Activated CD8-positive, alpha-beta memory T cell treated with anti-CD3 and anti-CD28 coated beads, Interleukin-2, amount 10 ng/mL, durations not matched to agents 7 days and 5 days (primary cell): ENCODE data around the gene POLR3B. TPM values are rescaled to one million over a fixed set of nuclear protein-coding genes. Genes with fewer than 3 reads are reported as not detected.
"Not testable (repeated sequence)": the region's sequence is repeated elsewhere in the genome, so short reads cannot be mapped to it uniquely, and the experiment has no call there.

ENCODE experiments used
- ATAC-seq: fragments of 150-1000 bp; cut with Tn5 transposase; one replicate; pipeline ENCODE4 v1.10.0; 2021; ENCODE audit warnings: moderate library complexity
- CTCF ChIA-PET: fragments of 350-600 bp; sonication (Branson Sonifier 250); formaldehyde crosslinking; loops from one replicate; lab custom pipeline; 2021; ENCODE audit warnings: antibody characterized with exemption; lab: Charles Lee
- DNase-seq: peaks from one replicate; pipeline ENCODE4 v3.0.0-alpha.2; 2020
- H3K27ac Mint-ChIP-seq: one replicate; pipeline ENCODE4 v1.8.0; 2021; ENCODE audit warnings: mild to moderate bottlenecking, mixed read lengths
- H3K27me3 Mint-ChIP-seq: one replicate; pipeline ENCODE4 v1.8.0; 2021; ENCODE audit warnings: mixed read lengths
- H3K36me3 Mint-ChIP-seq: one replicate; pipeline ENCODE4 v1.8.0; 2021; ENCODE audit warnings: mild to moderate bottlenecking, mixed read lengths
- H3K4me1 Mint-ChIP-seq: one replicate; pipeline ENCODE4 v1.8.0; 2021; ENCODE audit warnings: mixed read lengths
- H3K4me3 Mint-ChIP-seq: one replicate; pipeline ENCODE4 v1.8.0; 2021; ENCODE audit warnings: mild to moderate bottlenecking, moderate library complexity, mixed read lengths
- H3K9me3 Mint-ChIP-seq: one replicate; pipeline ENCODE4 v1.8.0; 2022; ENCODE audit warnings: low read depth, mixed read lengths
- total RNA-seq, 2 experiments: library from RNA; stranded (reverse); gene quantifications; one replicate each; pipeline ENCODE4 v1.2.3, GENCODE V29; 2021

POLR3B gene
- total RNA-seq, 2 experiments from 2014 or later = 3.7 to 6.3 TPM

DNA sequence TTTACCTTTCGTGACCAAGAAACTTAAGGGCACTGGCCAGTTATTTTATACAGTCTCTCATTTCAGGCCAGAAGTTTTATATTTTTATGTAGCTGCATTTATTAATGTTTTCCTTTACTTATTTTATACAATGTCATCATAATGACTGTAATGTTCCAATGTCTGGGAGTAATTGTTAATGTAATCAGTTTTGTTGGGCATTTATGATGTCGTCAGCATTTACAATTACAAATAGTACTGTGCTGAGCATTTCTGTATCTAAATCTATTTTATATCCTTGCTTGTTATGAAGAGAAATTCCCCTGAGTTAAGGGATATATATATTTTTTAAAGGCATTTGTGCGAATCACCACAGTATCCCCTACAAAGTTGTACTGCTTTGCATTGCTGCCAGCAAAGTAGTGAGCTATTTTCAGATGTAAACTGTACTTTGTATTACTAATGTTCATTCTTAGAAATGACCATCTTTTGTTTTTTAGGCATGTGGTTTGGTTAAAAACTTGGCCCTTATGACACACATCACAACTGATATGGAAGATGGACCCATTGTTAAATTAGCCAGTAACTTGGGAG is 74.4 kb downstream of the POLR3B start:
- Mint-ChIP-seq H3K9me3 (no peaks in the 10 kb centered on the region), H3K4me3 (no peak overlapping the region), H3K27me3 (no peaks in the 10 kb centered on the region), H3K36me3 (peaks cover 2% of the 10 kb centered on the region), H3K4me1 (no peaks in the 10 kb centered on the region), H3K27ac (no peak overlapping the region)
- DNase-seq (no peak), ATAC-seq (no peak)
- CTCF ChIA-PET = no interaction called here

- H3K36me3 Mint-ChIP-seq = peaks cover 7% of the 10 kb centered on the region
- ATAC-seq (no peak), DNase-seq (no peak)
- CTCF ChIA-PET = no interaction called here
- no peaks in the 10 kb centered on the region for H3K4me1 Mint-ChIP-seq
- H3K27me3 Mint-ChIP-seq = no peaks in the 10 kb centered on the region
- H3K9me3 Mint-ChIP-seq = no peaks in the 10 kb centered on the region
- H3K27ac Mint-ChIP-seq = no peak overlapping the region
- H3K4me3 Mint-ChIP-seq = no peak overlapping the region
These were observed 75.5 kb downstream of the POLR3B start for GRCh38 chr12:106433055-106433454.

- DNase-seq (no peak), ATAC-seq (no peak)
- CTCF ChIA-PET = no interaction called here
- no peak overlapping the region for H3K27ac Mint-ChIP-seq
- H3K36me3 Mint-ChIP-seq = peaks cover 7% of the 10 kb centered on the region
- H3K4me3 Mint-ChIP-seq = no peak overlapping the region
- H3K4me1 Mint-ChIP-seq = no peaks in the 10 kb centered on the region
- no peaks in the 10 kb centered on the region for H3K9me3 Mint-ChIP-seq
- H3K27me3 Mint-ChIP-seq = no peaks in the 10 kb centered on the region
These were observed 77.0 kb downstream of the POLR3B start for GRCh38 chr12:106434526-106434925.

DNA sequence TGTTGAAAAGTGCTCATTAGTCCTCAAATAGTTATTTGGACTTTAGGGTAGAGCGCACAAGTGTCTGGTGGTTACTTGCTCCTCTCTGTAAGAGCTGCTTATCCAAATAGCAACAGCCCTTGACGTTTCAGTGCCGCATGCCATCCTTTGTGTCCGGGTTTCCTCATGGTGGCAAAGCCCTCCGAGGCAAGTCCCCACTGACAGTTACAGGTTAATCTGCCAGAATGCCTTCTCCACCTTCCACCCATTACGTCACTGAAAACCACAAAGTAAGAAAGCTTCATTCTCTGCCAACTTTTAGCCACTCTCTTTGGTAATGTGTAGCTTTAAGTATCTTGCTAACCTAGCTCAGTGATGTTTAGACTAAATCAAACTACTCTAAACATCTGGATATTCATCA is 78.6 kb downstream of the POLR3B start:
- H3K27ac Mint-ChIP-seq = no peak overlapping the region
- CTCF ChIA-PET = no interaction called here
- H3K4me3 Mint-ChIP-seq = no peak overlapping the region
- DNase-seq = no peak
- H3K27me3 Mint-ChIP-seq = no peaks in the 10 kb centered on the region
- H3K36me3 Mint-ChIP-seq = peaks cover 10% of the 10 kb centered on the region
- no peak for ATAC-seq
- H3K9me3 Mint-ChIP-seq = no peaks in the 10 kb centered on the region
- no peaks in the 10 kb centered on the region for H3K4me1 Mint-ChIP-seq

- no peaks in the 10 kb centered on the region for H3K9me3 Mint-ChIP-seq
- CTCF ChIA-PET = no interaction called here
- H3K36me3 Mint-ChIP-seq = peaks cover 6% of the 10 kb centered on the region
- H3K4me3 Mint-ChIP-seq = no peak overlapping the region
- ATAC-seq (no peak), DNase-seq (no peak)
- no peaks in the 10 kb centered on the region for H3K4me1 Mint-ChIP-seq
- H3K27ac Mint-ChIP-seq = no peak overlapping the region
- no peaks in the 10 kb centered on the region for H3K27me3 Mint-ChIP-seq
These were observed 85.0 kb downstream of the POLR3B start for GRCh38 chr12:106442575-106442974.

DNA sequence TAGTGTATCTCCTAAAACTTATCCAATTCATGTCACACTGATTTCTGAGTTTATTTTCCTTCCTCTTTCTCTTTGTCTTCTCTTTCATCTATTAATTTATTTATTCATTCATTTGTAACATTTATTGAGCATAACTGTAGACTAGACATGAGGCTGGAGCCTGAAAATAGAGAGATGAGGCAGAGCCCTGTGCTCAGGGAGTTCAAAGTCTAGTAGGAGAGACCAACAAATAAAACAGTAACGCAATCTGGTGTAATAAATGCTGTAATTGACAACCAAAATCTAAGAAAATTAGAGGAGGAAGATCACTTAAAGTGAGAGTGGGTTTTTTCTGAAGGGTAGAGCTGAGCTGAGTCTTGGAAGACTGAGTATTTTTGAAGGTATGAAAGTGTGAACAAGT is 87.5 kb downstream of the POLR3B start:
- no peak overlapping the region for H3K4me3 Mint-ChIP-seq
- peaks cover 3% of the 10 kb centered on the region for H3K36me3 Mint-ChIP-seq
- no peak overlapping the region for H3K27ac Mint-ChIP-seq
- no peaks in the 10 kb centered on the region for H3K4me1 Mint-ChIP-seq
- CTCF ChIA-PET = no interaction called here
- no peak for DNase-seq
- H3K9me3 Mint-ChIP-seq = no peaks in the 10 kb centered on the region
- ATAC-seq = no peak
- H3K27me3 Mint-ChIP-seq = no peaks in the 10 kb centered on the region

- ATAC-seq = no peak
- Mint-ChIP-seq H3K4me1 (no peaks in the 10 kb centered on the region), H3K27ac (no peak overlapping the region), H3K9me3 (no peaks in the 10 kb centered on the region), H3K36me3 (no peaks in the 10 kb centered on the region), H3K4me3 (no peak overlapping the region), H3K27me3 (no peaks in the 10 kb centered on the region)
- CTCF ChIA-PET = interaction anchor here (0.6 to 1.1 kb wide), 2 partner anchors 13 to 16 kb away, joined by 3 to 4 read pairs; no protein-coding TSS in a partner anchor
- no peak for DNase-seq
These were observed 88.4 kb downstream of the POLR3B start for GRCh38 chr12:106445959-106446358.

GRCh38 chr12:106446419-106447092 is 89.0 kb downstream of the POLR3B start:
- Mint-ChIP-seq H3K27me3 (no peaks in the 10 kb centered on the region), H3K27ac (no peak overlapping the region), H3K4me3 (no peak overlapping the region), H3K36me3 (no peaks in the 10 kb centered on the region), H3K4me1 (no peaks in the 10 kb centered on the region), H3K9me3 (no peaks in the 10 kb centered on the region)
- CTCF ChIA-PET = interaction anchor here (0.6 to 1.1 kb wide), 2 partner anchors 13 to 15 kb away, joined by 3 to 4 read pairs; no protein-coding TSS in a partner anchor
- no peak for ATAC-seq
- DNase-seq = no peak

GRCh38 chr12:106452309-106452708 is 94.8 kb downstream of the POLR3B start:
- CTCF ChIA-PET = no interaction called here

DNA sequence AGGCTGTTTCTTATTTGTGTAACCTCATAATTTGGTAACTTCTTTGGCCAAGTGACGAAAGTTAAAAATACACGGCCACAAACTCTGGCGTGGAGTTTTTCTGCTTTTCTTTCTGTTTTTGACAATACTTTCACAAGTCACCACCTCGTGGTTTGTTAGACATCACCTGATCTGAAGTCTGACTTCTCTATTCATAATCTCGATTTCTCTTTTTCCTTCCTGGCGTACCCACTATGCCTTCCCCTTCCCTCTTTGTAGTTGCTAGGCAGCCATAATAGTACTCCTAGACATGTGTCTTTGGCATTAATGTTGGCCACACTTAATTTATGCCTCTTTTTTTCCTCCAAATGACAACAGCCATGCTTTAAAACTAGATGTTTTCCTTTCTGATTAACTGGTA is 97.6 kb downstream of the POLR3B start:
- Mint-ChIP-seq H3K36me3 (peaks cover 10% of the 10 kb centered on the region), H3K9me3 (no peaks in the 10 kb centered on the region), H3K27me3 (no peaks in the 10 kb centered on the region), H3K4me3 (no peak overlapping the region), H3K27ac (no peak overlapping the region), H3K4me1 (peaks cover 9% of the 10 kb centered on the region)
- DNase-seq (no peak), ATAC-seq (no peak)
- CTCF ChIA-PET = no interaction called here

More at GRCh38 chr12:106452309-106452708, 94.8 kb downstream of the POLR3B start:
- Mint-ChIP-seq H3K4me1 (no peaks in the 10 kb centered on the region), H3K4me3 (no peak overlapping the region), H3K9me3 (no peaks in the 10 kb centered on the region), H3K36me3 (peaks cover 4% of the 10 kb centered on the region), H3K27me3 (no peaks in the 10 kb centered on the region), H3K27ac (no peak overlapping the region)
- DNase-seq (no peak), ATAC-seq (no peak)

DNA sequence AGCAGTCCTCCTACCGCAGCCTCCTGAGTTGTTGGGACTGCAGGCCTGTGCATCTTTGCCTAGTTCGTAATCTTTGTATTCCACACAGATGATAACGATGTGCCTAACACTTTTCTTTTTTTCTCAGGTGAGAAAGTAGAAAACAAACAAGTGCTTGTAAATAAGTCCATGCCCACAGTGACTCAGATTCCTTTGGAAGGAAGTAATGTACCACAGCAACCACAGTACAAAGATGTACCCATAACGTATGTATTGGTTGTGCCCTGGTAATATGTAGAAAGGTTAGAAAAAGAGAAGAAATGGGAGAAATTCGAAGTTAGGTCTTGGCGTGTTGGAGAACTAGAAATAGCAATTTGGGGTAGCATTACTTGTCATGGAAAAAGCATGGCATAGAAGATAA is 101.6 kb downstream of the POLR3B start:
- no peak for ATAC-seq
- no peak overlapping the region for H3K27ac Mint-ChIP-seq
- no peaks in the 10 kb centered on the region for H3K27me3 Mint-ChIP-seq
- H3K36me3 Mint-ChIP-seq = peaks cover 16% of the 10 kb centered on the region
- CTCF ChIA-PET = interaction anchor here (0.6 to 1.5 kb wide), 2 partner anchors 10 to 13 kb away, joined by 3 to 4 read pairs; no protein-coding TSS in a partner anchor
- H3K4me1 Mint-ChIP-seq = peaks cover 27% of the 10 kb centered on the region
- H3K4me3 Mint-ChIP-seq = no peak overlapping the region
- H3K9me3 Mint-ChIP-seq = no peaks in the 10 kb centered on the region
- no peak for DNase-seq

GRCh38 chr12:106459534-106459933 is 102.0 kb downstream of the POLR3B start:
- H3K36me3 Mint-ChIP-seq = peaks cover 16% of the 10 kb centered on the region
- H3K4me1 Mint-ChIP-seq = peaks cover 29% of the 10 kb centered on the region
- no peaks in the 10 kb centered on the region for H3K9me3 Mint-ChIP-seq
- no peak for ATAC-seq
- no peaks in the 10 kb centered on the region for H3K27me3 Mint-ChIP-seq
- no peak for DNase-seq
- H3K27ac Mint-ChIP-seq = peak overlapping the region; percentile 9
- CTCF ChIA-PET = interaction anchor here (0.6 to 1.5 kb wide), 2 partner anchors 11 to 13 kb away, joined by 3 to 4 read pairs; no protein-coding TSS in a partner anchor
- no peak overlapping the region for H3K4me3 Mint-ChIP-seq

- CTCF ChIA-PET = interaction anchor here (0.6 kb wide), 1 partner anchor 16 kb away, joined by 4 read pairs; no protein-coding TSS in a partner anchor
These were observed 104.2 kb downstream of the POLR3B start for GRCh38 chr12:106461730-106462129.

GRCh38 chr12:106465605-106466004 is 108.1 kb downstream of the POLR3B start:
- DNase-seq, H3K4me3 Mint-ChIP-seq, H3K27me3 Mint-ChIP-seq, ATAC-seq, CTCF ChIA-PET, H3K27ac Mint-ChIP-seq, H3K9me3 Mint-ChIP-seq: not testable (repeated sequence)
- H3K36me3 Mint-ChIP-seq = peaks cover 34% of the 10 kb centered on the region
- H3K4me1 Mint-ChIP-seq = peaks cover 30% of the 10 kb centered on the region

More at GRCh38 chr12:106461730-106462129, 104.2 kb downstream of the POLR3B start:
- no peak for ATAC-seq
- Mint-ChIP-seq H3K9me3 (peaks cover 2% of the 10 kb centered on the region), H3K36me3 (peaks cover 26% of the 10 kb centered on the region), H3K4me1 (peaks cover 36% of the 10 kb centered on the region), H3K27me3 (no peaks in the 10 kb centered on the region), H3K27ac (no peak overlapping the region), H3K4me3 (no peak overlapping the region)
- DNase-seq = no peak
